GM23338 (cell line): ENCODE measurements around the gene TYRP1. TPM values are rescaled to one million over a fixed set of nuclear protein-coding genes. Genes with fewer than 3 reads are reported as not detected.
A peak's percentile ranks its signal among the peaks of the same experiment; 100 is the strongest.

Source experiments
- ATAC-seq: fragments of 200-7000 bp; cut with Tn5 transposase; 3 replicates; pipeline ENCODE4 v1.9.1; 2020
- DNase-seq: peaks from one replicate; pipeline ENCODE4 v3.0.0-alpha.2; 2015; ENCODE audit warnings: low spot score
- H2AFZ ChIP-seq: fragments of 200-600 bp; sonication (generic); 2 replicates; pipeline ENCODE4 v1.8.0; 2016; ENCODE audit warnings: antibody characterized with exemption, mild to moderate bottlenecking, moderate library complexity
- H3F3A ChIP-seq: fragments of 200-600 bp; sonication (generic); replicated peaks from 2 replicates; pipeline ENCODE4 v1.8.0; 2017; ENCODE audit warnings: antibody characterized with exemption, mixed run types, low read depth
- H3K27ac ChIP-seq: fragments of 200-600 bp; sonication (generic); 2 replicates; pipeline ENCODE4 v1.6.1; 2016; ENCODE audit warnings: low read depth
- H3K27me3 ChIP-seq: fragments of 200-600 bp; sonication (generic); 2 replicates; pipeline ENCODE4 v1.8.0; 2016; ENCODE audit warnings: mild to moderate bottlenecking, mixed run types, moderate library complexity; ENCODE audit not compliant: insufficient read depth
- H3K36me3 ChIP-seq: fragments of 200-600 bp; sonication (generic); 2 replicates; pipeline ENCODE4 v1.8.0; 2016; ENCODE audit warnings: mild to moderate bottlenecking; ENCODE audit not compliant: insufficient read depth
- H3K4me1 ChIP-seq: fragments of 200-600 bp; sonication (generic); 2 replicates; pipeline ENCODE4 v1.8.0; 2016; ENCODE audit warnings: mild to moderate bottlenecking, moderate library complexity; ENCODE audit not compliant: insufficient read depth
- H3K4me2 ChIP-seq: fragments of 200-600 bp; sonication (generic); 2 replicates; pipeline ENCODE4 v1.7.1; 2017; ENCODE audit warnings: mixed run types
- H3K4me3 ChIP-seq: fragments of 200-600 bp; sonication (generic); 2 replicates; pipeline ENCODE4 v1.6.1; 2016; ENCODE audit warnings: mixed run types
- H3K79me2 ChIP-seq: fragments of 200-600 bp; sonication (generic); replicated peaks from 2 replicates; pipeline ENCODE4 v1.8.0; 2017; ENCODE audit warnings: mild to moderate bottlenecking; ENCODE audit not compliant: insufficient read depth
- H3K9me2 ChIP-seq: fragments of 200-600 bp; sonication (generic); 2 replicates; pipeline ENCODE4 v1.8.0; 2017; ENCODE audit not compliant: insufficient read depth
- H4K20me1 ChIP-seq: fragments of 200-600 bp; sonication (generic); replicated peaks from 2 replicates; pipeline ENCODE4 v1.8.0; 2017; ENCODE audit warnings: mild to moderate bottlenecking; ENCODE audit not compliant: insufficient read depth
- H3K27ac Mint-ChIP-seq: 2 replicates; pipeline ENCODE4 v1.8.0; 2020; ENCODE audit warnings: inconsistent platforms, mild to moderate bottlenecking, moderate library complexity, mixed read lengths
- H3K27me3 Mint-ChIP-seq: 3 replicates; pipeline ENCODE4 v1.8.0; 2022; ENCODE audit warnings: low read depth, mild to moderate bottlenecking, moderate library complexity, mixed read lengths, inconsistent platforms; ENCODE audit not compliant: insufficient read depth, poor library complexity
- H3K36me3 Mint-ChIP-seq: 3 replicates; pipeline ENCODE4 v1.8.0; 2021; ENCODE audit warnings: low read depth, mild to moderate bottlenecking, inconsistent platforms, moderate library complexity, mixed read lengths
- H3K4me1 Mint-ChIP-seq: 3 replicates; pipeline ENCODE4 v1.8.0; 2020; ENCODE audit warnings: mild to moderate bottlenecking, inconsistent platforms, mixed read lengths
- H3K4me3 Mint-ChIP-seq: 3 replicates; pipeline ENCODE4 v1.8.0; 2021; ENCODE audit warnings: moderate library complexity, mild to moderate bottlenecking, inconsistent platforms, mixed read lengths
- H3K9me3 Mint-ChIP-seq: 3 replicates; pipeline ENCODE4 v1.8.0; 2020; ENCODE audit warnings: moderate library complexity, mild to moderate bottlenecking, inconsistent platforms, mixed read lengths
- CTCF ChIP-seq, 2 experiments: fragments of 200-600 bp in 1 of 2; sonication (generic) in 1 of 2; conservative IDR thresholded peaks; 2 replicates each; pipeline versions ENCODE4 v1.5.1 to v1.6.1; 2016 to 2017; ENCODE audit warnings: antibody characterized with exemption in 2 of 2, low read depth in 2 of 2, mild to moderate bottlenecking in 2 of 2, moderate library complexity in 1 of 2
- EZH2phosphoT487 ChIP-seq: fragments of 200-600 bp; sonication (generic); IDR thresholded peaks from one replicate; pipeline ENCODE4 v1.8.1; 2018; ENCODE audit warnings: antibody characterized with exemption; ENCODE audit not compliant: unreplicated experiment
- JUNB ChIP-seq: IDR thresholded peaks from one replicate; pipeline ENCODE4 v1.6.1; 2016; ENCODE audit warnings: antibody characterized with exemption; ENCODE audit not compliant: unreplicated experiment
- NANOG ChIP-seq: IDR thresholded peaks from 2 replicates; pipeline ENCODE4 v1.6.1; 2016; ENCODE audit warnings: antibody characterized with exemption, borderline replicate concordance
- POLR2AphosphoS5 ChIP-seq: IDR thresholded peaks from 2 replicates; pipeline ENCODE4 v1.6.1; 2016; ENCODE audit warnings: antibody characterized with exemption, low read depth
- STAT1 ChIP-seq: IDR thresholded peaks from one replicate; pipeline ENCODE4 v1.6.1; 2016; ENCODE audit warnings: antibody characterized with exemption; ENCODE audit not compliant: unreplicated experiment
- ZNF114 ChIP-seq: fragments of 250-450 bp; sonication (Bioruptor Pico); IDR thresholded peaks from 2 replicates; pipeline ENCODE4 v1.5.0; 2020; ENCODE audit warnings: mild to moderate bottlenecking, moderate library complexity
- ZNF462 ChIP-seq: fragments of 250-450 bp; sonication (Bioruptor Pico); IDR thresholded peaks from 2 replicates; pipeline ENCODE4 v1.5.0; 2020; ENCODE audit warnings: mild to moderate bottlenecking, moderate library complexity
- polyA plus RNA-seq: library from polyadenylated mRNA; unstranded; fragments of >200 nt; fragmentation: Nextera tagmentation; extraction: Ambion mirVana; gene quantifications from 2 replicates; pipeline ENCODE4 v1.2.1, GENCODE V29; 2016
- total RNA-seq: library from RNA; depleted of rRNA; stranded (reverse); fragments of >200 nt; shearing (Covaris generic); gene quantifications from 2 replicates; pipeline ENCODE4 v1.2.3, GENCODE V29; 2014

The TYRP1 gene
- total and polyA plus RNA-seq, 2 experiments from 2014 or later = not detected

DNA sequence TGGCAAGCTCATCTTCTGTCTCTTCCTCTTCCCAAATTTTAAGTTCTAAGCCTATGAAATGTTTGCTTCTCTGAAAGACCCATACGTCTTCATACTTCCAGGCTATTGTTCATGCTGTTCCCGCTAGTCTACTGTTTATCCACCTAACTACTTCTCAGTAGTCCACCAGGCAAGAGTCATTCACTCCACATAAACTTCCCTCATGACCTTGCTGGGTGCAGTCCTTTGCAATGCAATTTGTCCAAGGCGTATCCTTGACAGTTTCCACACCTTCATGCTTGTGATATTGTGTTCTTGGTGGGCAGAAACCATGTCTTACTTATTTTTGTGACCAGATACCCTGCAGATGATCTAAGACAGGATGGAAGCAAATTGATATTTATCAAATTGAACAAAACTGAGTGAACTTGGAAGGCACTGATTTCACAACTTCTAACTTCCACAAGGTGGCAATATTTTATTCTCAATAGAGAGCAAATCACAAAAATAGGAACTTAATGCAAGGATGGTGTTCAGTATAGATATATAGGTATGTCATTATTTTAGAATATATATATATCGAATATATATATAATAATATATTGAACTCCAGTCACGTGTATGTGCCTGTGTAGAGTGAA is 30.3 kb downstream of the TYRP1 start:
- no peak overlapping the region for H3K4me3 Mint-ChIP-seq
- no peak overlapping the region for H3K4me2 ChIP-seq
- no peak for ATAC-seq

GRCh38 chr9:12726795-12727194 is 33.6 kb downstream of the TYRP1 start:
- no peaks in the 10 kb centered on the region for H3K79me2 ChIP-seq
- no peaks in the 10 kb centered on the region for H3K27me3 Mint-ChIP-seq
- no peak overlapping the region for H2AFZ ChIP-seq
- H3K4me3 ChIP-seq = no peak overlapping the region
- H3K27me3 ChIP-seq = no peaks in the 10 kb centered on the region
- no peak for ATAC-seq
- DNase-seq = no peak
- no peak overlapping the region for H3K27ac ChIP-seq
- H3F3A ChIP-seq = no peaks in the 10 kb centered on the region
- no peaks in the 10 kb centered on the region for H3K36me3 ChIP-seq
- H3K4me3 Mint-ChIP-seq = no peak overlapping the region
- H3K4me1 ChIP-seq = no peaks in the 10 kb centered on the region
- H4K20me1 ChIP-seq = no peaks in the 10 kb centered on the region
- no peaks in the 10 kb centered on the region for H3K9me2 ChIP-seq
- no peaks in the 10 kb centered on the region for H3K9me3 Mint-ChIP-seq
- no peak overlapping the region for H3K27ac Mint-ChIP-seq
- H3K36me3 Mint-ChIP-seq = no peaks in the 10 kb centered on the region
- no peak overlapping the region for H3K4me2 ChIP-seq
- no peaks in the 10 kb centered on the region; the same call in 2 of the 3 replicates for H3K4me1 Mint-ChIP-seq
- TF ChIP-seq ZNF462 (CRISPR knock-in tag) (no peak), JUNB (no peak), NANOG (no peak), EZH2phosphoT487 (no peak), POLR2AphosphoS5 (no peak), STAT1 (no peak), CTCF (conservative IDR thresholded peaks at IDR 0.05; ENCODE audit: low read depth in 2 of 2) (no peak)

More for the DNA sequence above, 30.3 kb downstream of the TYRP1 start:
- TF ChIP-seq CTCF (conservative IDR thresholded peaks at IDR 0.05; ENCODE audit: low read depth in 2 of 2) (peak; percentile 45 to 53), ZNF114 (no peak)
- Mint-ChIP-seq H3K27ac (no peak overlapping the region), H3K36me3 (no peaks in the 10 kb centered on the region), H3K9me3 (no peaks in the 10 kb centered on the region), H3K27me3 (peaks cover 2% of the 10 kb centered on the region), H3K4me1 (peaks cover 7% of the 10 kb centered on the region; the same call in 2 of the 3 replicates)
- H3K27me3 ChIP-seq = no peaks in the 10 kb centered on the region
- no peak overlapping the region for H3K27ac ChIP-seq
- H3K4me1 ChIP-seq = peaks cover 5% of the 10 kb centered on the region; the same call in 1 of the 2 replicates
- no peaks in the 10 kb centered on the region for H4K20me1 ChIP-seq
- no peaks in the 10 kb centered on the region for H3F3A ChIP-seq
- H3K79me2 ChIP-seq = no peaks in the 10 kb centered on the region
- H3K36me3 ChIP-seq = no peaks in the 10 kb centered on the region
- no peak overlapping the region for H3K4me3 ChIP-seq
- no peak overlapping the region; the same call in 1 of the 2 replicates for H2AFZ ChIP-seq
- peak; percentile 10 for DNase-seq
- H3K9me2 ChIP-seq = no peaks in the 10 kb centered on the region
